DND-41 (cell line): Measurements from ENCODE around the gene UGT1A6.

Source experiments
- EZH2 ChIP-seq: IDR thresholded peaks from 3 replicates; pipeline ENCODE4 v1.6.1; 2012; ENCODE audit warnings: borderline replicate concordance, low read depth, mild to moderate bottlenecking, moderate library complexity, low read length, inconsistent platforms; ENCODE audit not compliant: severe bottlenecking
- TF ChIP-seq, protein P1 (sequence below): IDR thresholded peaks from 2 replicates; pipeline ENCODE4 v1.5.1; 2012; ENCODE audit warnings: borderline replicate concordance, low read length, moderate library complexity, mild to moderate bottlenecking; ENCODE audit not compliant: poor library complexity, severe bottlenecking; ENCODE audit errors: extremely low read depth

DNA sequence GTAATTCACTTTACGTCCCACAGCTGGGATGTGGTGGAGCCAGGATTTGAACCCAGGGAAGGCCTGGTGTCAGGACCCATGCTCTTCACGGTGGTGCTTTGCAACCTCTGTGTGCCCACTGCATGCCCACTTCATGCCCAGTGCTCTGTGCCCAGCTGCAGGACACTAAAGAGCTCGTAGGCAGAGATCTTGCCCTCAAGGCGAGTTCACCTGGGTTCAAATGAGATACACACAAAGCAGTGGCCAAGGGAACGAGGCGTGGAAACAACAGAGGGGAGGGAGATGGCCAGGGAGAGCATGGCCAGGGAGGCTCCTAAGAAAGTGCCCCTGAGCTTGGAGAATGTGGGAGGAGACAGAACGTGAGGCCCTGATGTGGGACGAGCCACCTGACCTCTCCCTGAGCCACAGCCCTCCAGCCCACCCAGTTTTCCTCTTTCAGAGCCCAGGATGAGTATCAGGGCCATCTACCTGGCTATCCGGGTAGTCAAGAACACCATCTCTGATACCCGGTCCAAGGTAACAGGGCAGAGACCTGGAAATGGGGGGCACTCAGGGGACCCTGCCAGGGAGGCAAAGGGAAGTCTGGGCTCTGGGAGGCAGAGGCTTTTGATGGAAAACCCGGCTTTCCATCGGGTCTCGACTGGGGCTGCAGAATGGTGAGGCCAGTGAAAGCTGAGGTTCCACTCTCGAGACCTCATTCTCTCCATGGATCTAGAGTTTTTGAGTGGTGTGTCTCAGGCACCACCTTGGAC is 105.8 kb downstream of the UGT1A6 start:
- TF ChIP-seq, protein P1, sequence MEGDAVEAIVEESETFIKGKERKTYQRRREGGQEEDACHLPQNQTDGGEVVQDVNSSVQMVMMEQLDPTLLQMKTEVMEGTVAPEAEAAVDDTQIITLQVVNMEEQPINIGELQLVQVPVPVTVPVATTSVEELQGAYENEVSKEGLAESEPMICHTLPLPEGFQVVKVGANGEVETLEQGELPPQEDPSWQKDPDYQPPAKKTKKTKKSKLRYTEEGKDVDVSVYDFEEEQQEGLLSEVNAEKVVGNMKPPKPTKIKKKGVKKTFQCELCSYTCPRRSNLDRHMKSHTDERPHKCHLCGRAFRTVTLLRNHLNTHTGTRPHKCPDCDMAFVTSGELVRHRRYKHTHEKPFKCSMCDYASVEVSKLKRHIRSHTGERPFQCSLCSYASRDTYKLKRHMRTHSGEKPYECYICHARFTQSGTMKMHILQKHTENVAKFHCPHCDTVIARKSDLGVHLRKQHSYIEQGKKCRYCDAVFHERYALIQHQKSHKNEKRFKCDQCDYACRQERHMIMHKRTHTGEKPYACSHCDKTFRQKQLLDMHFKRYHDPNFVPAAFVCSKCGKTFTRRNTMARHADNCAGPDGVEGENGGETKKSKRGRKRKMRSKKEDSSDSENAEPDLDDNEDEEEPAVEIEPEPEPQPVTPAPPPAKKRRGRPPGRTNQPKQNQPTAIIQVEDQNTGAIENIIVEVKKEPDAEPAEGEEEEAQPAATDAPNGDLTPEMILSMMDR: no peak
- TF ChIP-seq EZH2: no peak
